Heart left ventricle (tissue), 13 donors: ENCODE data around the gene USO1.

Experiments
- POLR2A ChIP-seq, 2 donors: fragments of 450-650 bp; IDR thresholded peaks; one replicate each; pipeline ENCODE4 v1.6.1; 2017; ENCODE audit warnings: antibody characterized with exemption in 2 of 2, mild to moderate bottlenecking in 2 of 2, moderate library complexity in 2 of 2
- TF ChIP-seq, protein P1 (sequence below), 12 donors: fragments of 200-600 bp; sonication (generic) in 4 of 12; IDR thresholded peaks; one replicate each; pipeline versions ENCODE4 v1.5.0 to v1.8.0; 2018 to 2022; ENCODE audit warnings: antibody characterized with exemption in 12 of 12, mild to moderate bottlenecking in 5 of 12
- donor health status: ischemic (EF 13 %, LVEDD 7.1; RV severe dilation, severe dysfunction).
- donor health status: DM: no; HTN: yes; CAD: no.
- donor health status: DM: no; HTN: no; CAD: no.
- donor health status: ischemic (EF 25% LVEDD 6.9; RV normal size, moderate dysfunction).
- donor health status: ischemic (EF 25% LVEDD 5.7; RV mildly dilated, moderate dysfunction).
- donor health status: ischemic (EF 35%, LVEDD 5.7; RV mildly dilated, moderate dysfunction).
- donor health status: nonischemic (EF 11% LVEDD 7.7; RV severe dilation, severe dysfunction).
- donor health status: DM: yes; HTN: yes; CAD: no.
- donor health status: PGD.
- donor health status: ischemic (EF 29% LVEDD 5.4; RV normal size, mild dysfunction).
- donor health status: nonischemic (EF 23%, LVEDD 6.1; RV moderate dilation, normal function).

DNA sequence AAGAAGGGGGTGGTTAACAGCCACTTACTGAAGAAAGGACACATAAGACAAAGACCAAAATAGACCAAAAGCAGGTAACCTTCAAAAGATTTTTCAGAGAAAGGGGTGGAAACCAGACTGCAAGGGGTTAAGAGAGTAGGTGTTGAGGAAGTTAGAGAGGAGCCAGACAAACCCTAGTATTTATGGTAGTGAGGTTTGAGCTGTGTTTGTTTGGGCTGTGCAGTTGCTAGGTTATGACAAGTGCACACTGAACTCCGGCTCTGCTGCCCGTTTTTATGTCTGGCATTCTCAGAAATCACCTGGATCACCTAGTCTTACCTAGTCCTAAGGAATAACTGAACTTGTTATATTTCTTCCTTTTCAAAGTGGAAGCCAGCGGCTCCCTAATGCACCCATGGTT lies 28.3 kb upstream of the USO1 start:
- TF ChIP-seq, protein P1, sequence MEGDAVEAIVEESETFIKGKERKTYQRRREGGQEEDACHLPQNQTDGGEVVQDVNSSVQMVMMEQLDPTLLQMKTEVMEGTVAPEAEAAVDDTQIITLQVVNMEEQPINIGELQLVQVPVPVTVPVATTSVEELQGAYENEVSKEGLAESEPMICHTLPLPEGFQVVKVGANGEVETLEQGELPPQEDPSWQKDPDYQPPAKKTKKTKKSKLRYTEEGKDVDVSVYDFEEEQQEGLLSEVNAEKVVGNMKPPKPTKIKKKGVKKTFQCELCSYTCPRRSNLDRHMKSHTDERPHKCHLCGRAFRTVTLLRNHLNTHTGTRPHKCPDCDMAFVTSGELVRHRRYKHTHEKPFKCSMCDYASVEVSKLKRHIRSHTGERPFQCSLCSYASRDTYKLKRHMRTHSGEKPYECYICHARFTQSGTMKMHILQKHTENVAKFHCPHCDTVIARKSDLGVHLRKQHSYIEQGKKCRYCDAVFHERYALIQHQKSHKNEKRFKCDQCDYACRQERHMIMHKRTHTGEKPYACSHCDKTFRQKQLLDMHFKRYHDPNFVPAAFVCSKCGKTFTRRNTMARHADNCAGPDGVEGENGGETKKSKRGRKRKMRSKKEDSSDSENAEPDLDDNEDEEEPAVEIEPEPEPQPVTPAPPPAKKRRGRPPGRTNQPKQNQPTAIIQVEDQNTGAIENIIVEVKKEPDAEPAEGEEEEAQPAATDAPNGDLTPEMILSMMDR (IDR thresholded peaks at IDR 0.05): no peak
- no peak for TF ChIP-seq POLR2A (IDR thresholded peaks at IDR 0.05)
